ENCODE measurements around the gene PMS1.
"Not testable (repeated sequence)": the region's sequence is repeated elsewhere in the genome, so short reads cannot be mapped to it uniquely, and the experiment has no call there.

The PMS1 gene

DNA sequence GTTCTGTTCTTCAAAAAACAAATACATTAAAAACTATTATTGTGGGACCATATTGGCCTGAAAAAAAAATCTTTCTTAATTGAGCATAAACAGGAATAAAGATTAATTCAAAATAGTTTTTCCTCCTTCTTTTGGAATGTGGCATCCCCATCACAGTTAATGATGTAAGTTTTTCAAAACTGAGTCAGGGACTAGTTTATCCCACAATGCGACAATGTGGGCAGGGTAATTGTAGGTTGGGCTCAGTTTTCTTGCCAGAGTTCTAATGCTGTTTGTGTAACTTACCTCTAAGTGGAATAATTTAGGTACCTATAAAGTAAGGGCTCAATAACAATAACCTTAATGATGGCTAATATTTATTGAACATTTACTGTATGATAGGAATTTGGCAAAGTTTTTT lies 82.0 kb downstream of the PMS1 start:
- no peak for DNase-seq

DNA sequence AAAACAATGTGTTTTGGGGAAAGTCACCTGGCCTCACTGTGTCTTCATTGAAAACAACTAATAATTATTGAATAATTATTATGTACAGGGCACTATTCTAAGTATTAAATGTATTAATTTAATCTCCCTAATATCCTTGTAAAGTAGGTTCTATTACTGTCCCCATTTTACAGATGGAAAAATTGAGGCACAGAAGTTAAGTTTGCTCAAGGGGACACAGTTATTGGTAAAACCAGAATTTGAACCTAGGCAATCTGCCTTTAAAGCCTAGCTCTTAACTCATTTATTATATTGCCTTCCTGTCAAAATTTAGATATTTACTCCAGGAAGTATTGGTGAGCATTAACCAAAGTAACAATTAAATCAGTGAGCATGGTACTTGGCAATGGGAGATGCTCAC lies 84.6 kb downstream of the PMS1 start:
- DNase-seq = no peak

DNA sequence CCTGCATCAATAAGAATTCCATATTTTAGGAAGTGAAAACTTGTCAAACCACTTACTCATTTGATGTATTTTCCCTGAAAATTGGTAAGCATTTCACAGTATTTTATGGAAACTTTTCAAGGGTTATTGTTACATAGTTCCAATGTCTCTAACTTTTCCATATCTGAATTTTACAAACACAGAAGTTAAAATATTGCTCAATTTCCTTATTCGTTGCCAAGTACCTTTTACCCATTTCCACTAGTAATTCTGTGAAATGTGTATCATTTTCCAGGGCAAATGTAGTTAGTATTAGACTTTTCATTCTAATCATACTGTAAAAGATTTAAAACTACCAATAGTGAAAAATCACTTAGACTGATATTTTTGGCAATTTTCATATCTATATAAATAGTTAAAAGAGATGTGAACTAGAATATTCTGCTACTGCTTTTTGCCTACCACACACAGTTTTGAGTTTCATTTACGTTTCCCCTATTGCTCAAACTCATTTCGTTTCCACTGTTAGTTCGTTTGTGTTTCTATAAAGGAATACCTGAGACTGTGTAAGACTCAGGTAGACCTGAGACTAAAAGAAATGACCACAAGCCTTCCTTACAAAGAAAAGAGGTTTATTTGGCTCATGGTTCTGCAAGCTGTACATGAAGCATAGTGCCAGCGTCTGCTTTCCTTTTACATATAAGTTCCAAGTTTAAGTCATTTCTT lies 86.3 kb downstream of the PMS1 start:
- DNase-seq = no peak

DNA sequence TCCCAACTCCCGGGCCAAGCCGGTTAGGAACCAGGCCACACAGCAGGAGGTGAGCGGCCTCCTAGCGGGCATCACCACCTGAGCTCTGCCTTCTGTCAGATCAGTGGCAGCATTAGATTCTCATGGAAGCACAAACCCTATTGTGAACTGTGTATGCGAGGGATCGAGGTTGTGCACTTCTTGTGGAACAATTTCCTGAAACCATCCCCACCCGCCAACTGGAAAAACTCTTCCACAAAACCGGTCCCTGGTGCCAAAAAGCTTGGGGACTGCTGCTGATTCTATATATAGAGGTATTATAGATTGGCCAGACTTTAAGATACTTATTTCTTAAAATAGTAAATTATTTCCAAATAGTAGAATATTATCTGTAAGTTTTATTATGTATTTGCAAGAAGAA lies 89.4 kb downstream of the PMS1 start:
- DNase-seq = no peak

DNA sequence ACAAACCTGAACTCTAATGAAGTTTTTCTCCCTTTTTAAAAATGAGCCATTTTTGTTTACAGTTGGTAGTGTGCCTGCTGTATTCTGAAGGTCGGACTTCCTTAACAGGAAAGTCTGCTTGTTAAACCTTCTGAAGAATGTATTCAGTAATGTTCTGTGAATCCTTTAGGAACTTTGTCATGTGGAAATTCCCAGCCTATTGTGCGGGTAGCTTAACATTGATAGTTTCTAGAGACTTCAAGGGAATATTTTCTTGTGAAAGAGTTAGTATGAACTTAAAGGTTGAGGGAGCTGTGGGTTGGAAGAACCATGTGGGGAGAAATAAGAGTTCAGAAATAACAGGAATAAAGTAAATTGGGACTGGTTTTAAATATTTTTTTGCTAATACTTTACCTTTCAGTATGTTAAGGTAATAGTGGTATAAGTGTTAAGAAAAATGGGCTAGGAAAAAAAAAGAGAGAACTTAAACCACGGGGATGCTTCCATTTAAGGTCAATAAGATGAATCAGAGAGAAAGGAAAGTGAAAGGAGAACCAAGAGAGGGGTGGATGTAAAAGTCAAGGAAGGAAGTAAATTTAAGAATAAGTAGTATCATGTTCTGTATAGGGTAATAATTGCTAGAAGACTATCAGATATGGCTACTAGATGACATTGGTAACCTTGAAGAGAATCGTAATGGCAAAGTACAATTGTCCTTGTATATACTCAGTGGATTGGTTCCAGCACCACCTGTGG lies 90.5 kb downstream of the PMS1 start:
- DNase-seq = no peak

DNA sequence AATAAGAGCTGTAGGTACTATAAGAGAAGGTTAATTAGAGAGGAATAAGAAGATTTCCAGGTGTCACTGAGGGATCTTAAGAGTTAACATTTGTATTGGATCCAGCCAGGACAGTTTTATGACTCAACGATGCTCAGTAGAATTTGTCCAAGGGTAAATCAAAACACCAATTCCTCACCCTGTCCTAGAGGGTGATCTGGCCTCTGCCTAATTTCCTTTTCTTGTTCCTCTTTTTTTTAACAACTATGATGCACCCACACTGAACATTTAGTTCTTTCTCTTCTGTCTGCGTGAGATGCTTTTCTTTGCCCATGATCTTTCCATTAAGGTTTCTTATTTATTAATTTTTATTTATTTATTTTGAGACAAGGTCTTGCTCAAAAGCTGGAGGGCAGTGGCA lies 92.0 kb downstream of the PMS1 start:
- DNase-seq = no peak

DNA sequence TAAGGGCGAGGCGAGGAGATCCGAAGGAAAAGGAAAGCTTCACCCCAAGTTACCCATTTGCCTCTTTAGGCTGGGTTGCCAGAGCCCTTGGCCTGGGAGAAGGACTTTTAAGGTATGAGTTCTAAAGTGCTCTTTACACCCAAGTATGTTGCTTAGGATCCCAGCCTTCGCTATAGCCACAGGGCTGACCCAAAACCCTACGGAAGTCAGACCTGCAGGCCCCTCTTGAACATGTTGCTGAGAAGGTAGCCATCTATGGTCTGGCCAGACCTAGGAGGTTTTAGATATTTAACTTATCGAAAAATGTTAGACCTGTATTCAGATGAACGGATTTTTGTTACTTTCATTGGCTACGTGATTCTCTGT lies 95.4 kb downstream of the PMS1 start:
- no peak for DNase-seq

DNA sequence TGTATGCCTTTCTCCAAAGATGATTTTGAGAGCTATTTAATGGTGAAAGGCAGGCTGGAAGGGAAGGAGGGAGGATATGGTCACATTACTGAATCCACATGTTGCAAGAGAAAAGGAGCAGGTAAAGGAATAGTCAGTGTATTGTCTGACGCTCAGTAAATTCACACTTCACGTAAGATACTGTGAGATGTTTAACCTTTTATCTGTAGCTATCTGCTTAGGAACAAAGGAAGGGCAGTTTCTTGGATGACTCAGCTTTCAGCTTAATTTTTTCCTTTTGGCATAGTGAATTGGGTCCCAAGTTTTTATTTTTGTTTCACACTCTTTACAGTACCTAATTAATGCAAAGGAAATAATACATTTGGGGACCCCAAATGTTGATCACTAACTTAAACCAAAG lies 96.2 kb downstream of the PMS1 start:
- DNase-seq = no peak

DNA sequence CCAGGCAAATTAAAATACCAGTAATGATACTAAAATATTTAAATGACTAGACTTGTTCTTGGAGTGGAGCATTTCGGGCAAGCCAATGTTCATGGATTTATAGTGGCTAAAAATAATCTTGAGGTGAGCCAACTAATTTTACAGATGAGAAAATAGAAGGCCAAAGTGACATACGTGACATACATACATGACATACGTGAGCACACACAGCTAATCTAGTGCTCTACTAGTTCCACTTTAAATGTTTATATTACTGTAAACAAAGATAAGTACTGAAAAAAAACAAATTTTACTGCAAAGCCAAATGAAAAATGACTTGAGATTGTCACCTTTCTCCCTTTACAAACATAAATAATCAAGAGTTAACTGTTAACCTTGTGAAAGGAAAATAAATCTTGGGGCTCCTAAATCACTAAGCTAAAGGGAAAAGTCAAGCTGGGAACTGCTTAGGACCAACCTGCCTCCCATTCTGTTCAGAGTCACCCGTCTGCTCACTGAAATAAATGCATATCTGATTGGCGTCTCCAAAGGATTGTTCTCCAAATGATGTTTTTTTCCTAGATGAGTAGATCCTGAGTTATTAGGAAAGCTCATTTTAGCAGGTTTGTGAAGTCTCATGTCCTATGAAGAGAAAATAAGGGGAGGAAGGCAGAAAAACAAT lies 96.7 kb downstream of the PMS1 start:
- DNase-seq = no peak

DNA sequence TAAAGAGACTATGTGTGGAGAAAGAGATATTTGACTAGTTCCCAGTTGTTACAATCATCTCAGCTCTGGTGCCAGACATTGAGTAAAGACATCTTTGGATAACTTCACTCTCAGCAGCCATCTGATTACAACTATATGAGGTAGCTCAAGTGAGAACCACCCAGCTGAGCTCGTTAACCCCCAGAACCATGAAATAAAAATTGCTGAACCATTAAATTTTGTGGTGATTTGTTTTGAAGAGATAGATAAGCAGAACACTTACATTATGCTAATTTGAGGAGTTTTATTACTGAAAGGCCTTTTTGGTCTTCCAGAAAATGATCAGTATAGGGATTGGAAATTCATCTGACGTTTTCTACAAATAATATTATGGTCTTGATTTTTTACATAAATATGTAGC lies 101.1 kb downstream of the PMS1 start:
- DNase-seq = no peak

DNA sequence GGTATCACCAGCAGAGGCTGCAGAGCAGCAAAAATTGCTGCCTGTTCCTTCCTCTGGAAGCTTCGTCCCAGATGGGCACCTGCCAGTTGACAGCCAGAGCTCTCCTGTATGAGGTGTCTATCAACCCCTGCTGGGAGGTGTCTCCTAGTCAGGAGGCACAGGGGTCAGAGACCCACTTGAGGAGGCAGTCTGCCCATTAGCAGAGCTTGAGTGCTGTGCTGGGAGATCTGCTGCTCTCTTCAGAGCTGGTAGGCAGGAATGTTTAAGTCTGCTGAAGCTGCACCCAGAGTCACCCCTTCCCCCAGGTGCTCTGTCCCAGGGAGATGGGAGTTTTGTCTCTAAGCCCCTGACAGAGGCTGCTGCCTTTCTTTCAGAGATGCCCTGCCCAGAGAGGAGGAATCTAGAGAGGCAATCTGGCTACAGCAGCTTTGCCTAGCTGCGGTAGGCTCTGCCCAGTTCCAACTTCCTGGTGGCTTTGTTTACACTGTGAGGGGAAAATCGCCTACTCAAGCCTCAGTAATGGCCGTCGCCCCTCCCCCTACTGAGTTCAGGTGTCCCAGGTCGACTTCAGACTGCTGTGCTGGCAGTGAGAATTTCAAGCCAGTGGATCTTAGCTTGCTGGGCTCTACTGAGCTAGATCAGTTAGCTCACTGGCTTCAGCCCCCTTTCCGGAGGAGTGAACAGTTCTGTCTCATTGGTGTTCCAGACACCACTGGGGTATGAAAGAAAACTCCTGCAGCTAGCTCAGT lies 108.5 kb downstream of the PMS1 start:
- not testable (repeated sequence) for DNase-seq

DNA sequence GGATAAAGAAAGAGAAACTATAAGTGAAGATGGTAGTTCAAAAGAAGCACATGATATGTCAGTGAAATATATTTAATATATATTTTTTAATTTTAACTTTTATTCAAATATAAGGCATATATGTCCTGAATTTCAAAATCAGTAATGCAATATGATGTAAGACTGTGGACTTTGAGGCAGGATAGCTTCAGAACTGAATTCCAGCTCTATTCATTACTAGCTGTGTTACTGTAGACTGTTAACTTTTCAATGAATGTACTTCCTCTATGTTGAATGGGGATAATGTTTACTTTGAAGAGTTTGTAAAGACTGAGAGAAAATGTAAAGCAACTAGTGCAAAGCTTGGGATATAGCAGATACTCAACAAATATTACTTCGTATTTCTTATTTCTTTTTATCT lies 112.6 kb downstream of the PMS1 start:
- DNase-seq = no peak

DNA sequence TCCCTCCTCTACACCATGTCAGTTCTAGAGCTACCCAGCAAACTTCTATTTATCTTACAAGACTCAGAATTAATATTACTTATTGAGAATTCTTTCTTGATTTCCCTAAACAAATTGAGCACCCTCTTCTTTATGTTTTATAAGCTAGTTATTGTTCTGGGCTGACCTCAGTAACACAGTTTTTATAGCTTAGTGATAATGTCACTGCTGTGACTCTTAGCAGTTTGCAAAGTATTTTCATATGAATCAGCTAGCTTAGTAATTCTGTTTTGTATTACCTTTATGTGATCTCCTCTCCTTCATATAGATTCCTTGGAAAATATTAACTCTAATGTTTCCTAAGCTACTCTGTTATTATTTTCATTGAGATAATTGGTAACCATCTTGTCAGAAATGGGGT lies 114.9 kb downstream of the PMS1 start:
- DNase-seq = no peak

DNA sequence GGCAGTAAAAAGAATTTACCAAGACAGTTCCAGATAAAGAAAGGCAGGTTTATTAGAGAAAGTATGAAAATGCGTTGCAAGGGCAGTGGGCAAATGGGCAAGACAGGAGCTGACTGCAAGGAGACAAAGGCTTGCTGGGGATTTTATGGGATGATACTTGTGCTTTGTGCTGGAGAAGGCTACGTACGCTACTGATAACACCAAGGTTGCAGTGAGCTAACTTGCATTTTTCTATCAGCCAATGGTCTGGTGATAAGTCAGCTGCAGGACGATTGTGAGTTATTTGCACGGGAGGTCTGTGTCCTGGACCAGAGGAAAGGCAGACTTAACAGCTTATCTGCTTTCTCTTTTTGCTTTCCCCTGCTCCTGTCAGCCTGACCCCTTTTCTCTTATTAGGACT lies 116.5 kb downstream of the PMS1 start:
- DNase-seq = no peak

DNA sequence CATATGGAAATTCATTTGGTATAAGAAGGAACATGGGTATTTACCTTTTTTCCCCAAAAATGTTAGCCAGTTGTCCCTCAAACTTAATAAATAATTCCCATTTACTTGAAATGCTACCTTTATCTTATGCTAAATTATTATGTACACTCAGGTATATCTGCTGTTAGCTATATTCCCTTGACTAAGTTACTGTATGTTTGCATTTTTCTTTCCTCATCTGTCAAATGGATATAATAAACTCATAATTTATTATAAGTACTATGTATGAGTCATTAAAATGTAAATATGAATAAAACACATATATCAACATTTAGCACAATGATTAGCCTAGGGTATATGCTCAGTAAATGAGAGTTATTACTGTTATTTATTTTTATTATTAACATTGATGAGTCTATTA lies 117.4 kb downstream of the PMS1 start:
- no peak for DNase-seq

DNA sequence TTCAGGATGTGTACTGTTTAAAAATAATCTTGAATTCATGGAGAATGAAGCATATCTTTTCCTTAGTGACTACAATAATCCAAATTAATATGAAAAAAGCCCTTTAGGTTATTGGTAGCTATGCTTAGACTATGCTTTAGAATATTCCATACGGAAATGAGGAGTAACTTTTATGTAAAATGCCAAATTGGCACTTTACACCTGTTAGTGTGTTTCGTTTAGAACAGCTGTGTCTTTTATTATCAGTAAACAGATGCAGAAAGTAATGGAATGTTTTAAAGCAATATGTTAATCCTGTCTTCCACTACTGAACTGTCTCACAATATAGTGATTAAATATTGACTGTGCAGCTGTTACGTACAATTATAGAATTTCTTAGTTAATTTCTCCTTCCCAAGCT lies 129.6 kb downstream of the PMS1 start:
- DNase-seq = no peak

DNA sequence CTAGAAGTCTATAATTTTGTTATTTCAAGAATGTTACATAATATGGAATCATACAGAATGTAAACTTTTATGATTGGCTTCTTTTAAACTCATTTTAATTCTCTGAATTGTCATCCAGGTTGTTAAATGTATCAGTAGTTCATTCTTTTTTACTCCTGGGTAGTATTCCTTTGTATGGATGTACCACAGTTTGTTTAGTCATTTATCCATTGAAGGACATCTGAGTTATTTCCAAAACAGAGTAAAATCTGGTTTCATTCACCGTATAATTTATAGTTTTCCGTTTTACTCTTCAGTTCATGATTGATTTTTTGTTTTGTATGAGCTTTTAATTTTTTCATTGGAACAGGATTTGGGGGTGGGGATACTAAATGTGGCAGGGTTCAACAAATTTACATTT lies 132.4 kb downstream of the PMS1 start:
- DNase-seq = no peak
